HCT116 (cell line): ENCODE data around the gene SPRR4. TPM values are rescaled to one million over a fixed set of nuclear protein-coding genes. Genes with fewer than 3 reads are reported as not detected.
A peak's percentile ranks its signal among the peaks of the same experiment; 100 is the strongest.

Experiments
- ATAC-seq: fragments of 200-7000 bp; cut with Tn5 transposase; 2 replicates; pipeline ENCODE4 v1.9.1; 2020; ENCODE audit warnings: mild to moderate bottlenecking, moderate library complexity
- BruUV-seq: library from RNA; stranded (reverse); fragments of 400-500 nt; replicated peaks from 2 replicates; lab custom pipeline; 2021; lab: Mats Ljungman, UMichigan
- CTCF ChIA-PET: fragments of 300-600 bp; sonication (Branson Sonifier 250); formaldehyde crosslinking; loops from one replicate; lab custom pipeline; 2021; ENCODE audit warnings: antibody characterized with exemption; lab: Charles Lee
- POLR2A ChIA-PET: fragments of 300-600, 350-600 bp; sonication (Branson Sonifier 250); formaldehyde crosslinking; loops from one replicate; lab custom pipeline; 2021; ENCODE audit warnings: antibody characterized with exemption; lab: Charles Lee
- RAD21 ChIA-PET, 2 experiments: fragments of 300-600 bp; sonication (Branson Sonifier 250); formaldehyde crosslinking; loops; one replicate each; lab custom pipeline; 2023; ENCODE audit warnings: low total read pairs in 2 of 2; ENCODE audit not compliant: uncharacterized antibody in 2 of 2, unreplicated experiment in 2 of 2, low non-redundant PET in 1 of 2; lab: Charles Lee
- DNase-seq: peaks from one replicate; pipeline ENCODE4 v3.0.0-alpha.2; 2010; ENCODE audit warnings: low read depth, low spot score
- H2AFZ ChIP-seq: fragments of 200-600 bp; shearing (Covaris generic), sonication (generic); 2 replicates; pipeline ENCODE4 v1.6.1; 2017; ENCODE audit warnings: low read depth, mixed run types, mixed read lengths, antibody characterized with exemption, low read length; ENCODE audit not compliant: poor library complexity, severe bottlenecking
- H3K27ac ChIP-seq: 2 replicates; pipeline ENCODE4 v1.5.1; 2012; ENCODE audit warnings: low read depth, low read length
- H3K27me3 ChIP-seq: fragments of 200-600 bp; sonication (generic); 2 replicates; pipeline ENCODE4 v1.6.1; 2016; ENCODE audit warnings: mixed run types, low read length, mixed read lengths; ENCODE audit not compliant: insufficient read depth
- H3K36me3 ChIP-seq, 2 experiments: fragments of 200-500 bp in 1 of 2; fragments of 200-600 bp in 1 of 2; sonication (Bioruptor generic) in 1 of 2; sonication (generic) in 1 of 2; 2 replicates each; pipeline versions ENCODE4 v1.5.1 to v1.6.1; 2014 to 2016; ENCODE audit warnings: low read length in 2 of 2, inconsistent platforms in 1 of 2, mixed read lengths in 1 of 2, mixed run types in 1 of 2; ENCODE audit not compliant: insufficient read depth in 2 of 2, control insufficient read depth in 1 of 2
- H3K4me1 ChIP-seq, 2 experiments: fragments of 200-600 bp in 1 of 2; sonication (generic) in 1 of 2; 2 replicates each; pipeline versions ENCODE4 v1.5.1 to v1.6.1; 2012 to 2017; ENCODE audit warnings: low read length in 2 of 2, inconsistent platforms in 1 of 2, mild to moderate bottlenecking in 1 of 2, mixed read lengths in 1 of 2, mixed run types in 1 of 2, moderate library complexity in 1 of 2; ENCODE audit not compliant: insufficient read depth in 2 of 2, control insufficient read depth in 1 of 2
- H3K4me2 ChIP-seq: fragments of 200-600 bp; sonication (generic); 2 replicates; pipeline ENCODE4 v1.6.1; 2017; ENCODE audit warnings: mixed run types, low read length, mixed read lengths
- H3K4me3 ChIP-seq, 2 experiments: fragments of 200-600 bp in 1 of 2; sonication (generic) in 1 of 2; replicated peaks in 1 of 2; 2 replicates each; pipeline ENCODE4 v1.5.1; 2011 to 2016; ENCODE audit warnings: low read length in 2 of 2, control low read depth in 1 of 2, low read depth in 1 of 2, mild to moderate bottlenecking in 1 of 2, mixed read lengths in 1 of 2, mixed run types in 1 of 2
- H3K79me2 ChIP-seq: fragments of 200-600 bp; sonication (generic); 2 replicates; pipeline ENCODE4 v1.6.1; 2017; ENCODE audit warnings: mild to moderate bottlenecking, mixed run types, low read length, moderate library complexity, mixed read lengths; ENCODE audit not compliant: insufficient read depth
- H3K9ac ChIP-seq: fragments of 200-600 bp; sonication (generic); 2 replicates; pipeline ENCODE4 v1.6.1; 2016; ENCODE audit warnings: low read length, mixed read lengths
- H3K9me2 ChIP-seq: fragments of 200-600 bp; sonication (generic), shearing (Covaris generic); 2 replicates; pipeline ENCODE4 v1.6.1; 2017; ENCODE audit warnings: mixed run types, mild to moderate bottlenecking, moderate library complexity; ENCODE audit not compliant: insufficient read depth
- H3K9me3 ChIP-seq, 2 experiments: fragments of 200-500 bp in 1 of 2; fragments of 200-600 bp in 1 of 2; sonication (Bioruptor generic) in 1 of 2; sonication (generic) in 1 of 2; 2 replicates each; pipeline ENCODE4 v1.6.1; 2014 to 2017; ENCODE audit warnings: low read length in 2 of 2, mixed read lengths in 2 of 2, inconsistent platforms in 1 of 2, low read depth in 1 of 2, mild to moderate bottlenecking in 1 of 2, mixed run types in 1 of 2, moderate library complexity in 1 of 2; ENCODE audit not compliant: control insufficient read depth in 1 of 2, insufficient read depth in 1 of 2
- H4K20me1 ChIP-seq: fragments of 200-600 bp; sonication (generic), shearing (Covaris generic); 2 replicates; pipeline ENCODE4 v1.6.1; 2017; ENCODE audit warnings: mixed run types, mild to moderate bottlenecking, moderate library complexity; ENCODE audit not compliant: insufficient read depth
- EZH2phosphoT487 ChIP-seq: fragments of 200-600 bp; IDR thresholded peaks from 2 replicates; pipeline ENCODE4 v1.6.1; 2018; ENCODE audit warnings: antibody characterized with exemption, borderline replicate concordance
- POLR2AphosphoS5 ChIP-seq: IDR thresholded peaks from 2 replicates; pipeline ENCODE4 v1.6.1; 2011; ENCODE audit warnings: mild to moderate bottlenecking, low read depth, low read length, moderate library complexity
- YY1 ChIP-seq: IDR thresholded peaks from 2 replicates; pipeline ENCODE4 v1.6.1; 2011; ENCODE audit warnings: low read length, low read depth, moderate library complexity, mild to moderate bottlenecking; ENCODE audit not compliant: insufficient replicate concordance; ENCODE audit errors: extremely low read depth
- intact Hi-C: fragments of 100-400 bp; cut with micrococcal nuclease; formaldehyde crosslinking; loops from 2 replicates; pipeline ENCODE4 v1.10.0; 2022
- total RNA-seq: library from RNA; stranded (reverse); gene quantifications from one replicate; pipeline ENCODE4 v1.2.1, GENCODE V29; 2021; ENCODE audit not compliant: unreplicated experiment
- TF ChIP-seq, protein P1 (sequence below): IDR thresholded peaks from 2 replicates; pipeline ENCODE4 v1.6.1; 2012
- TF ChIP-seq, protein P2 (sequence below), 3 experiments: fragments of 200-600 bp in 1 of 3; sonication (generic) in 1 of 3; IDR thresholded peaks in 2 of 3; conservative IDR thresholded peaks in 1 of 3; 2 replicates each; pipeline ENCODE4 v1.5.1; 2012 to 2017; ENCODE audit warnings: low read depth in 2 of 3, low read length in 2 of 3, antibody characterized with exemption in 1 of 3, borderline replicate concordance in 1 of 3, control low read depth in 1 of 3, mild to moderate bottlenecking in 1 of 3, mixed read lengths in 1 of 3, mixed run types in 1 of 3, moderate library complexity in 1 of 3; ENCODE audit not compliant: insufficient read depth in 1 of 3
- TF ChIP-seq, protein P3 (sequence below): IDR thresholded peaks from 2 replicates; pipeline ENCODE4 v1.6.1; 2012; ENCODE audit warnings: low read depth

SPRR4 gene
- total RNA-seq, 1 experiment from 2014 or later = not detected

DNA sequence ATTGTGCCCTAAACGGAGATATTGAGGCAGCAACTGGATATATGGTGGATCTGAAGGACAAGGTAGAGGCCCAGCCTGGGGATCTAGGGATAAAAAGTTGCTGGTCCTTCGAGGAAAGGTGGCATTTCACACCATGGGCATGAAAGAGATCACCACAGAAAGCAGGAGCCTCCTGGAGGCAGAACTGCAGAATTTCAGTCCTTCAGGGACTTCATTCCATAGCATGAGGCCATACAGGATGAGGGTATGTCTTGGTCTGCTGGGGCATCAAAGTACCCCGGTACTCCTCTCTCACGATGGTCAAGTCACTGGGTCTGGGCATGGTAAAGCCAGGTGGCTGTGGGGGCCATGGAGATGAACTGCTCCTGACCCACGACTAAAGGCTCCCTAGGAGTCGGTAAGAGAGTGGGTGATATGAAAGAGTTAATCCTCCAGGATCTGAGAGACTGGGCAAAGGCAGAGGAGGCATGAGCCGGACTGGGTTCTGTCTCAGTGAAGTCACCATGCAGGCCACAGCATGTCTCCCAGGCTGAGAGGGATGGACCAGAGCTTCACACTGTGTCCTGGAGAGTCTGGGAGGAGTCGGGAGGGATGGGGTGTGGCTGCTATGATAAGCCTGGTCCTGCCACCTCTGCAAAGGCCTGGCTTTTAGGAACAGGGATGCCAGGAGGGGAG, 29.3 kb upstream of the SPRR4 start:
- Histone ChIP-seq H2AFZ (no peak overlapping the region), H3K4me3 (no peak overlapping the region), H3K79me2 (no peaks in the 10 kb centered on the region), H3K36me3 (no peaks in the 10 kb centered on the region), H3K4me2 (no peak overlapping the region), H3K9me3 (no peaks in the 10 kb centered on the region), H4K20me1 (no peaks in the 10 kb centered on the region), H3K9ac (no peak overlapping the region), H3K27ac (no peak overlapping the region), H3K9me2 (no peaks in the 10 kb centered on the region), H3K27me3 (peaks cover 4% of the 10 kb centered on the region; the same call in 1 of the 2 replicates), H3K4me1 (no peaks in the 10 kb centered on the region)
- ChIA-PET CTCF (no interaction called here), POLR2A (no interaction called here), RAD21 (no interaction called here)
- BruUV-seq = no TSS peak
- peak; percentile 70 for ATAC-seq
- intact Hi-C loops = no loop called here
- TF ChIP-seq, protein P1, sequence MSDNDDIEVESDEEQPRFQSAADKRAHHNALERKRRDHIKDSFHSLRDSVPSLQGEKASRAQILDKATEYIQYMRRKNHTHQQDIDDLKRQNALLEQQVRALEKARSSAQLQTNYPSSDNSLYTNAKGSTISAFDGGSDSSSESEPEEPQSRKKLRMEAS = peak; percentile 36; the same call in 1 of the 2 replicates
- TF ChIP-seq, protein P2, sequence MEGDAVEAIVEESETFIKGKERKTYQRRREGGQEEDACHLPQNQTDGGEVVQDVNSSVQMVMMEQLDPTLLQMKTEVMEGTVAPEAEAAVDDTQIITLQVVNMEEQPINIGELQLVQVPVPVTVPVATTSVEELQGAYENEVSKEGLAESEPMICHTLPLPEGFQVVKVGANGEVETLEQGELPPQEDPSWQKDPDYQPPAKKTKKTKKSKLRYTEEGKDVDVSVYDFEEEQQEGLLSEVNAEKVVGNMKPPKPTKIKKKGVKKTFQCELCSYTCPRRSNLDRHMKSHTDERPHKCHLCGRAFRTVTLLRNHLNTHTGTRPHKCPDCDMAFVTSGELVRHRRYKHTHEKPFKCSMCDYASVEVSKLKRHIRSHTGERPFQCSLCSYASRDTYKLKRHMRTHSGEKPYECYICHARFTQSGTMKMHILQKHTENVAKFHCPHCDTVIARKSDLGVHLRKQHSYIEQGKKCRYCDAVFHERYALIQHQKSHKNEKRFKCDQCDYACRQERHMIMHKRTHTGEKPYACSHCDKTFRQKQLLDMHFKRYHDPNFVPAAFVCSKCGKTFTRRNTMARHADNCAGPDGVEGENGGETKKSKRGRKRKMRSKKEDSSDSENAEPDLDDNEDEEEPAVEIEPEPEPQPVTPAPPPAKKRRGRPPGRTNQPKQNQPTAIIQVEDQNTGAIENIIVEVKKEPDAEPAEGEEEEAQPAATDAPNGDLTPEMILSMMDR (IDR thresholded peaks at IDR 0.05 in 2 of 3, conservative IDR thresholded peaks at IDR 0.05 in 1 of 3; ENCODE audit: borderline replicate concordance in 1 of 3, insufficient read depth in 1 of 3, low read depth in 2 of 3, low read length in 2 of 3) = peak in 2 of 3 experiments; percentile 22 to 41; a peak in 2 of 6 replicates
- TF ChIP-seq YY1 = no peak
- DNase-seq = no peak

DNA sequence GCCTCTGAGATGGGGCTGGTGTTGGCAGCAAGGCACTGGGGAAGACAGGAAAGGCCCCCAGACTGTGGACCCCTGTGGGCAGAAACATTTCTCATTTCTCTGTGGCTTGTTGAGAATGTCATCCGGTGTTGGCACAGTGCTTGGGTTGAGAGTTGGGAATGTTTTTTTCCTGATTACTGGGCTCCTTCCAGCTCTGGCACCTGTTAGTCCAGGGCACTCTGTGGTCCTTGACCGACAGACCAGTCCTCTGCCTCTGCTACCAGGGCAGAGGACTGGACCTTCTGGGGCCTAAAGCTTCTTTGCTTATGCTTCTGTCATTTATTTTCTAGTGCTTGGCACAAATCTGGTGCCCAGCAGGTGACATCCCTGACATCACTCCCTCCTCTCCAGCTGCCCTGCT, 28.3 kb upstream of the SPRR4 start:
- H3K9me2 ChIP-seq = no peaks in the 10 kb centered on the region
- H3K9ac ChIP-seq = no peak overlapping the region
- ChIA-PET RAD21 (no interaction called here), CTCF (no interaction called here), POLR2A (no interaction called here)
- no TSS peak for BruUV-seq
- H3K4me3 ChIP-seq = no peak overlapping the region
- ATAC-seq (no peak), DNase-seq (no peak)
- no peaks in the 10 kb centered on the region for H3K4me1 ChIP-seq
- no peak overlapping the region for H3K4me2 ChIP-seq
- no peaks in the 10 kb centered on the region for H3K9me3 ChIP-seq
- no peaks in the 10 kb centered on the region for H3K36me3 ChIP-seq
- intact Hi-C loops = no loop called here
- TF ChIP-seq POLR2AphosphoS5 (no peak), YY1 (no peak), EZH2phosphoT487 (no peak)
- TF ChIP-seq, protein P3, sequence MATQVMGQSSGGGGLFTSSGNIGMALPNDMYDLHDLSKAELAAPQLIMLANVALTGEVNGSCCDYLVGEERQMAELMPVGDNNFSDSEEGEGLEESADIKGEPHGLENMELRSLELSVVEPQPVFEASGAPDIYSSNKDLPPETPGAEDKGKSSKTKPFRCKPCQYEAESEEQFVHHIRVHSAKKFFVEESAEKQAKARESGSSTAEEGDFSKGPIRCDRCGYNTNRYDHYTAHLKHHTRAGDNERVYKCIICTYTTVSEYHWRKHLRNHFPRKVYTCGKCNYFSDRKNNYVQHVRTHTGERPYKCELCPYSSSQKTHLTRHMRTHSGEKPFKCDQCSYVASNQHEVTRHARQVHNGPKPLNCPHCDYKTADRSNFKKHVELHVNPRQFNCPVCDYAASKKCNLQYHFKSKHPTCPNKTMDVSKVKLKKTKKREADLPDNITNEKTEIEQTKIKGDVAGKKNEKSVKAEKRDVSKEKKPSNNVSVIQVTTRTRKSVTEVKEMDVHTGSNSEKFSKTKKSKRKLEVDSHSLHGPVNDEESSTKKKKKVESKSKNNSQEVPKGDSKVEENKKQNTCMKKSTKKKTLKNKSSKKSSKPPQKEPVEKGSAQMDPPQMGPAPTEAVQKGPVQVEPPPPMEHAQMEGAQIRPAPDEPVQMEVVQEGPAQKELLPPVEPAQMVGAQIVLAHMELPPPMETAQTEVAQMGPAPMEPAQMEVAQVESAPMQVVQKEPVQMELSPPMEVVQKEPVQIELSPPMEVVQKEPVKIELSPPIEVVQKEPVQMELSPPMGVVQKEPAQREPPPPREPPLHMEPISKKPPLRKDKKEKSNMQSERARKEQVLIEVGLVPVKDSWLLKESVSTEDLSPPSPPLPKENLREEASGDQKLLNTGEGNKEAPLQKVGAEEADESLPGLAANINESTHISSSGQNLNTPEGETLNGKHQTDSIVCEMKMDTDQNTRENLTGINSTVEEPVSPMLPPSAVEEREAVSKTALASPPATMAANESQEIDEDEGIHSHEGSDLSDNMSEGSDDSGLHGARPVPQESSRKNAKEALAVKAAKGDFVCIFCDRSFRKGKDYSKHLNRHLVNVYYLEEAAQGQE = no peak
- TF ChIP-seq, protein P2 (IDR thresholded peaks at IDR 0.05 in 2 of 3, conservative IDR thresholded peaks at IDR 0.05 in 1 of 3; ENCODE audit: borderline replicate concordance in 1 of 3, insufficient read depth in 1 of 3, low read depth in 2 of 3, low read length in 2 of 3) = no peak
- no peak overlapping the region for H3K27ac ChIP-seq
- no peaks in the 10 kb centered on the region for H3K79me2 ChIP-seq
- no peaks in the 10 kb centered on the region for H4K20me1 ChIP-seq
- H3K27me3 ChIP-seq = peaks cover 14% of the 10 kb centered on the region; the same call in 1 of the 2 replicates
- no peak overlapping the region for H2AFZ ChIP-seq
